Neural cell (in vitro differentiated cells): ENCODE data around the gene ADAD2. TPM values are rescaled to one million over a fixed set of nuclear protein-coding genes. Genes with fewer than 3 reads are reported as not detected.

Source experiments
- H2AFZ ChIP-seq: fragments of 200-600, 300-800 bp; sonication (generic), shearing (Covaris generic); 2 replicates; pipeline ENCODE4 v1.6.0; 2014; ENCODE audit warnings: low read depth, mild to moderate bottlenecking, antibody characterized with exemption, low read length, moderate library complexity
- H3F3A ChIP-seq: fragments of 200-600 bp; shearing (Covaris generic); 2 replicates; pipeline ENCODE4 v1.6.1; 2016; ENCODE audit warnings: mild to moderate bottlenecking, moderate library complexity, mixed read lengths, antibody characterized with exemption, low read length; ENCODE audit not compliant: insufficient read depth, poor library complexity, severe bottlenecking
- H3K27ac ChIP-seq: fragments of 200-600, 300-800 bp; sonication (generic), shearing (Covaris generic); 2 replicates; pipeline ENCODE4 v1.5.1; 2014; ENCODE audit warnings: mild to moderate bottlenecking, low read length, moderate library complexity
- H3K27me3 ChIP-seq: fragments of 300-800, 200-600 bp; sonication (generic), shearing (Covaris generic); 2 replicates; pipeline ENCODE4 v1.6.0; 2014; ENCODE audit warnings: mild to moderate bottlenecking, low read depth, low read length, moderate library complexity; ENCODE audit not compliant: insufficient read depth
- H3K36me3 ChIP-seq: fragments of 300-800, 200-600 bp; sonication (generic), shearing (Covaris generic); 2 replicates; pipeline ENCODE4 v1.5.1; 2014; ENCODE audit warnings: mild to moderate bottlenecking, antibody characterized with exemption, low read length, moderate library complexity; ENCODE audit not compliant: insufficient read depth
- H3K4me2 ChIP-seq: fragments of 300-800, 200-600 bp; sonication (generic), shearing (Covaris generic); 2 replicates; pipeline ENCODE4 v1.6.0; 2014; ENCODE audit warnings: mild to moderate bottlenecking, low read length
- H3K4me3 ChIP-seq: fragments of 300-800, 200-600 bp; sonication (generic), shearing (Covaris generic); 2 replicates; pipeline ENCODE4 v1.5.1; 2014; ENCODE audit warnings: mild to moderate bottlenecking, low read length, moderate library complexity
- H3K79me2 ChIP-seq: fragments of 200-600 bp; shearing (Covaris generic); replicated peaks from 2 replicates; pipeline ENCODE4 v1.6.0; 2014; ENCODE audit warnings: mild to moderate bottlenecking, low read length, moderate library complexity; ENCODE audit not compliant: insufficient read depth
- H3K9ac ChIP-seq: fragments of 300-800, 200-600 bp; sonication (generic), shearing (Covaris generic); 2 replicates; pipeline ENCODE4 v1.6.1; 2016; ENCODE audit warnings: mild to moderate bottlenecking, low read length, mixed read lengths
- H3K9me2 ChIP-seq: fragments of 200-600 bp; shearing (Covaris generic); 2 replicates; pipeline ENCODE4 v1.6.1; 2016; ENCODE audit warnings: mild to moderate bottlenecking, low read length, mixed read lengths; ENCODE audit not compliant: insufficient read depth
- H3K9me3 ChIP-seq: fragments of 200-600, 300-800 bp; sonication (generic), shearing (Covaris generic); 2 replicates; pipeline ENCODE4 v1.6.1; 2016; ENCODE audit warnings: mild to moderate bottlenecking, mixed run types, low read length, moderate library complexity, mixed read lengths
- H4K20me1 ChIP-seq: fragments of 200-600 bp; shearing (Covaris generic); 2 replicates; pipeline ENCODE4 v1.6.1; 2016; ENCODE audit warnings: mild to moderate bottlenecking, mixed run types; ENCODE audit not compliant: insufficient read depth
- CTCF ChIP-seq: fragments of 450-650 bp; IDR thresholded peaks from 2 replicates; pipeline ENCODE4 v1.5.1; 2014; ENCODE audit warnings: antibody characterized with exemption, mild to moderate bottlenecking, moderate library complexity; ENCODE audit not compliant: poor library complexity, severe bottlenecking
- EP300 ChIP-seq: fragments of 450-650 bp; conservative IDR thresholded peaks from 2 replicates; pipeline ENCODE4 v1.6.1; 2014; ENCODE audit warnings: antibody characterized with exemption, mild to moderate bottlenecking, moderate library complexity; ENCODE audit not compliant: poor library complexity, severe bottlenecking
- EZH2 ChIP-seq: fragments of 200-600, 300-800 bp; shearing (Covaris generic), sonication (generic); IDR thresholded peaks from 2 replicates; pipeline ENCODE4 v1.6.1; 2014; ENCODE audit warnings: antibody characterized with exemption, low read length, borderline replicate concordance, mild to moderate bottlenecking; ENCODE audit not compliant: insufficient read depth, poor library complexity, severe bottlenecking
- MXI1 ChIP-seq: fragments of 450-650 bp; conservative IDR thresholded peaks from 2 replicates; pipeline ENCODE4 v1.6.1; 2014; ENCODE audit warnings: antibody characterized with exemption, mild to moderate bottlenecking; ENCODE audit not compliant: poor library complexity, severe bottlenecking
- POLR2AphosphoS5 ChIP-seq: IDR thresholded peaks from 2 replicates; pipeline ENCODE4 v1.6.1; 2012
- RAD21 ChIP-seq: fragments of 450-650 bp; conservative IDR thresholded peaks from 2 replicates; pipeline ENCODE4 v1.6.1; 2014; ENCODE audit warnings: antibody characterized with exemption, mild to moderate bottlenecking, moderate library complexity
- REST ChIP-seq: IDR thresholded peaks from 2 replicates; pipeline ENCODE4 v1.6.1; 2012; ENCODE audit warnings: borderline replicate concordance
- SMC3 ChIP-seq: fragments of 450-650 bp; conservative IDR thresholded peaks from 2 replicates; pipeline ENCODE4 v1.6.1; 2014; ENCODE audit warnings: antibody characterized with exemption, mild to moderate bottlenecking, moderate library complexity; ENCODE audit not compliant: poor library complexity
- TAF1 ChIP-seq: IDR thresholded peaks from 2 replicates; pipeline ENCODE4 v1.6.1; 2012; ENCODE audit warnings: low read depth
- polyA plus RNA-seq: library from polyadenylated mRNA; depleted of rRNA; stranded (reverse); fragments of >200 nt; gene quantifications from 2 replicates; pipeline ENCODE4 v1.2.3, GENCODE V29; 2014

The ADAD2 gene
- polyA plus RNA-seq, 1 donor from 2014 or later: not detected

- TF ChIP-seq RAD21 (no peak), CTCF (no peak), SMC3 (no peak), MXI1 (no peak), EP300 (no peak), TAF1 (no peak), REST (no peak)
Measured at GRCh38 chr16:84178892-84179611, 11.9 kb upstream of the ADAD2 start.

GRCh38 chr16:84179612-84180320, 11.2 kb upstream of the ADAD2 start:
- Histone ChIP-seq H3K27ac (no peak overlapping the region), H3K4me3 (no peak overlapping the region), H3F3A (no peaks in the 10 kb centered on the region), H3K9me3 (no peaks in the 10 kb centered on the region), H3K9ac (no peak overlapping the region), H3K79me2 (no peaks in the 10 kb centered on the region), H3K36me3 (no peaks in the 10 kb centered on the region), H3K4me2 (no peak overlapping the region), H2AFZ (no peak overlapping the region), H3K27me3 (no peaks in the 10 kb centered on the region), H3K9me2 (no peaks in the 10 kb centered on the region), H4K20me1 (no peaks in the 10 kb centered on the region)
- no peak for TF ChIP-seq EZH2
- no peak for TF ChIP-seq SMC3
- no peak for TF ChIP-seq REST
- no peak for TF ChIP-seq CTCF
- TF ChIP-seq POLR2AphosphoS5: no peak
- TF ChIP-seq TAF1: no peak
- TF ChIP-seq EP300: no peak
- TF ChIP-seq MXI1: no peak
- TF ChIP-seq RAD21: no peak

More at GRCh38 chr16:84178892-84179611, 11.9 kb upstream of the ADAD2 start:
- no peak overlapping the region for H2AFZ ChIP-seq
- no peaks in the 10 kb centered on the region for H3K27me3 ChIP-seq
- no peaks in the 10 kb centered on the region for H3K9me3 ChIP-seq
- no peak overlapping the region for H3K27ac ChIP-seq
- H3K36me3 ChIP-seq: no peaks in the 10 kb centered on the region
- no peak overlapping the region for H3K9ac ChIP-seq
- H3K4me2 ChIP-seq: no peak overlapping the region
- no peaks in the 10 kb centered on the region for H3F3A ChIP-seq
- no peak overlapping the region for H3K4me3 ChIP-seq
- no peaks in the 10 kb centered on the region for H3K79me2 ChIP-seq
- H4K20me1 ChIP-seq: no peaks in the 10 kb centered on the region
- no peaks in the 10 kb centered on the region for H3K9me2 ChIP-seq
